HepG2 (cell line): Measurements from ENCODE around the gene NUCB1. TPM values are rescaled to one million over a fixed set of nuclear protein-coding genes. Genes with fewer than 3 reads are reported as not detected.

Experiments
- ATF7-NPFF ChIP-seq: sonication (generic); formaldehyde crosslinking; IDR thresholded peaks from 2 replicates; pipeline ENCODE4 v1.8.1; 2023; ENCODE audit warnings: mild to moderate bottlenecking, low read depth, missing genetic modification reagents, moderate library complexity
- BRCA1 ChIP-seq: sonication (generic); formaldehyde crosslinking; IDR thresholded peaks from 2 replicates; pipeline ENCODE4 v1.4.0; 2020; ENCODE audit warnings: missing genetic modification reagents
- ESRRA ChIP-seq: sonication (generic); formaldehyde crosslinking; IDR thresholded peaks from 2 replicates; pipeline ENCODE4 v1.5.1; 2020; ENCODE audit warnings: mild to moderate bottlenecking, low read depth, missing genetic modification reagents
- HCFC1 ChIP-seq: fragments of 150-350 bp; IDR thresholded peaks from 2 replicates; pipeline ENCODE4 v1.6.1; 2014; ENCODE audit warnings: low read depth, low read length
- HDAC1 ChIP-seq: sonication (generic); formaldehyde crosslinking; IDR thresholded peaks from 2 replicates; pipeline ENCODE4 v1.5.1; 2020; ENCODE audit warnings: mild to moderate bottlenecking, missing genetic modification reagents
- KDM3A ChIP-seq: IDR thresholded peaks from 2 replicates; pipeline ENCODE4 v1.6.1; 2018; ENCODE audit warnings: low read depth, missing compliant biosample characterization
- MIER2 ChIP-seq: IDR thresholded peaks from 2 replicates; pipeline ENCODE4 v1.6.1; 2016; ENCODE audit warnings: missing biosample characterization, missing genetic modification reagents
- MLXIP ChIP-seq: sonication (generic); formaldehyde crosslinking; IDR thresholded peaks from 2 replicates; pipeline ENCODE4 v1.9.0; 2021; ENCODE audit warnings: missing genetic modification reagents, borderline replicate concordance
- MTF1 ChIP-seq: sonication (generic); formaldehyde crosslinking; IDR thresholded peaks from 2 replicates; pipeline ENCODE4 v1.5.0; 2020; ENCODE audit warnings: missing genetic modification reagents
- NFE2 ChIP-seq: sonication (generic); formaldehyde crosslinking; IDR thresholded peaks from 2 replicates; pipeline ENCODE4 v1.4.0; 2020; ENCODE audit warnings: missing genetic modification reagents
- NFIB ChIP-seq: sonication (generic); formaldehyde crosslinking; IDR thresholded peaks from 2 replicates; pipeline ENCODE4 v1.9.0; 2021; ENCODE audit warnings: missing genetic modification reagents, mild to moderate bottlenecking, borderline replicate concordance
- PAXIP1 ChIP-seq: sonication (generic); formaldehyde crosslinking; conservative IDR thresholded peaks from 2 replicates; pipeline ENCODE4 v1.4.0; 2020; ENCODE audit warnings: mild to moderate bottlenecking, missing genetic modification reagents, moderate library complexity
- PLRG1 ChIP-seq: fragments of 450-650 bp; conservative IDR thresholded peaks from 2 replicates; pipeline ENCODE4 v1.6.1; 2016
- RBFOX2 ChIP-seq: fragments of 200-400 bp; formaldehyde crosslinking; IDR thresholded peaks from 2 replicates; pipeline ENCODE4 v1.6.1; 2017; ENCODE audit warnings: low read depth, mild to moderate bottlenecking, low read length
- SMAD9 ChIP-seq: sonication (generic); formaldehyde crosslinking; IDR thresholded peaks from 2 replicates; pipeline ENCODE4 v1.5.1; 2020; ENCODE audit warnings: mild to moderate bottlenecking, missing genetic modification reagents
- SNAPC2 ChIP-seq: sonication (generic); formaldehyde crosslinking; IDR thresholded peaks from 2 replicates; pipeline ENCODE4 v1.8.1; 2022; ENCODE audit warnings: mild to moderate bottlenecking, missing genetic modification reagents
- ZFP37 ChIP-seq: sonication (generic); formaldehyde crosslinking; IDR thresholded peaks from 2 replicates; pipeline ENCODE4 v1.4.0; 2020; ENCODE audit warnings: missing genetic modification reagents, borderline replicate concordance
- ZNF12 ChIP-seq: sonication (generic); formaldehyde crosslinking; IDR thresholded peaks from 2 replicates; pipeline ENCODE4 v1.5.0; 2020; ENCODE audit warnings: missing genetic modification reagents
- ZNF124 ChIP-seq: sonication (generic); formaldehyde crosslinking; IDR thresholded peaks from 2 replicates; pipeline ENCODE4 v1.4.0; 2020; ENCODE audit warnings: missing genetic modification reagents
- ZNF644 ChIP-seq: IDR thresholded peaks from 2 replicates; pipeline ENCODE4 v1.6.1; 2016; ENCODE audit warnings: low read depth
- ZNF749 ChIP-seq: sonication (generic); formaldehyde crosslinking; IDR thresholded peaks from 2 replicates; pipeline ENCODE4 v1.8.0; 2022; ENCODE audit warnings: mild to moderate bottlenecking, missing genetic modification reagents, moderate library complexity, borderline replicate concordance
- ZNF782 ChIP-seq: sonication (generic); formaldehyde crosslinking; IDR thresholded peaks from 2 replicates; pipeline ENCODE4 v1.4.0; 2020; ENCODE audit warnings: missing genetic modification reagents, mild to moderate bottlenecking, borderline replicate concordance
- ZSCAN30 ChIP-seq: sonication (generic); formaldehyde crosslinking; IDR thresholded peaks from 2 replicates; pipeline ENCODE4 v1.5.0; 2020; ENCODE audit warnings: mild to moderate bottlenecking, missing genetic modification reagents
- polyA plus RNA-seq, 8 experiments: library from polyadenylated mRNA; depleted of rRNA in 3 of 8; stranded (reverse) in 7 of 8; unstranded in 1 of 8; fragments of >200 nt; fragmentation: Illumina TruSeq in 4 of 8; extraction: Trizol in 4 of 8; gene quantifications; 2 replicates each; pipeline versions ENCODE4 v1.2.1 to v1.2.3, GENCODE V29; 2011 to 2016; ENCODE audit warnings: low read depth in 4 of 8, missing spikeins in 1 of 8, mixed read lengths in 1 of 8; ENCODE audit not compliant: insufficient read depth in 1 of 8
- total RNA-seq, 5 experiments: library from RNA; depleted of rRNA; stranded (reverse); fragments of >200 nt; fragmentation: Illumina TruSeq; extraction: Trizol; gene quantifications; 2 replicates each; pipeline ENCODE4 v1.2.3, GENCODE V29; 2016; ENCODE audit warnings: low read depth in 1 of 5
- TF ChIP-seq, protein P1 (sequence below), 2 experiments: fragments of 450-650 bp in 1 of 2; sonication (generic) in 1 of 2; formaldehyde crosslinking; IDR thresholded peaks; 2 replicates each; pipeline versions ENCODE4 v1.5.0 to v1.8.0; 2020 to 2022; ENCODE audit warnings: mild to moderate bottlenecking in 1 of 2, missing genetic modification reagents in 1 of 2

The NUCB1 gene
- total and polyA plus RNA-seq, 2 of the 13 experiments (the other 11 are each of a cell fraction or from before 2014, with no cell fraction given), result 82.3 to 106 TPM

DNA sequence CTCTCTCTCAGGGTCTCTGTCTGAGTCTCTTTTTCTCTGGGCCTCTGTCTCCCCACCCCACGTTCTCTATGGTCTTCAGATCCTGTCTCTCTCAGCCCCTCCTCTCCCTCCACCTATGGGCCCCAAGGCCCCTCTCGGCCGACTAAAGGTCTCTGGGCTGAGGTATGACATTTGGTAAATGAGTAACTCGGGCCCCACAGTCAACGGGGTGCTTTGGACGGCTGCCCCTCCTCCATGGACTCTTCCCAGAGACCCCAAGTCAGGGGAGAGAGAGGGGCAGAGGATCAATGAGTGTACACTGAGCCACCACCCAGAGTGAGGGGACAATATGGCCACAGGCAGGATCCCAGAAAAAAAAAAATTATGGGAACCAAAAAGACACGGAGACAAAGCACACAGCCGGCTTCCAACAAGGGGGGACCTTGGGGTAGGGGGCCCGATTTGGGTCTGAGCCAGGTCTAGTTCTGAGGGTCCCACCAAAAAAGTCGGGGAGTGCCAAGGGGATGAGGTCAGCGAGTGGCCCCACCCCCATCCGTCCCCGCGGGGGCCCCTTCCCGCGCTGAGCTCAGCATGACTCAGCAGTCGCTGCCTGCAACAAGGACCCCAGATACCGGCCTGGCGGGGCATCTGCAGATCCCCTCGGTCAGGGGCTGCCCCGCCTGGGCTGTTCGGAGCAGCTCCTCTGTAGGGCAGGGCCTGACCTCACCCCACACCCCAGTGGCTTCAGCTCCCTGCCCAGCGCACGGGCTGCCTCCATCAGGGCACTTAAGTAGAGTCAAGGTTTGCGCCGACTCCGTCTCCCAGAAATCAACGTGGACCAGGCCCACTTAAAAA is 63.5 kb downstream of the NUCB1 start (continued):
- TF ChIP-seq SMAD9 (CRISPR knock-in tag) (no peak), ZSCAN30 (CRISPR knock-in tag) (0 out of 2 replicates have a peak, but pooled peaks have one; percentile 32), ZFP37 (CRISPR knock-in tag) (0 out of 2 replicates have a peak, but pooled peaks have one; percentile 25), ATF7-NPFF (peak; percentile 12; the same call in 1 of the 2 replicates), NFIB (CRISPR knock-in tag) (no peak), NFE2 (CRISPR knock-in tag) (peak; percentile 95), ZNF749 (CRISPR knock-in tag) (peak; percentile 46; the same call in 1 of the 2 replicates), HCFC1 (no peak), BRCA1 (CRISPR knock-in tag) (no peak), ZNF124 (peak; percentile 82), ZNF782 (CRISPR knock-in tag) (peak; percentile 73; the same call in 1 of the 2 replicates), ZNF644 (peak; percentile 47), ZNF12 (CRISPR knock-in tag) (no peak), MLXIP (CRISPR knock-in tag) (no peak), PAXIP1 (peak; percentile 99), ESRRA (CRISPR knock-in tag) (no peak; the same call in none of the 2 replicates), KDM3A (CRISPR knock-in tag) (peak; percentile 78; the same call in 1 of the 2 replicates), HDAC1 (CRISPR knock-in tag) (peak; percentile 63), PLRG1 (no peak), MIER2 (CRISPR knock-in tag) (0 out of 2 replicates have a peak, but pooled peaks have one; percentile 14), RBFOX2 (peak; percentile 95), SNAPC2 (CRISPR knock-in tag) (peak; percentile 83; the same call in 1 of the 2 replicates), MTF1 (CRISPR knock-in tag) (no peak)
- TF ChIP-seq, protein P1, sequence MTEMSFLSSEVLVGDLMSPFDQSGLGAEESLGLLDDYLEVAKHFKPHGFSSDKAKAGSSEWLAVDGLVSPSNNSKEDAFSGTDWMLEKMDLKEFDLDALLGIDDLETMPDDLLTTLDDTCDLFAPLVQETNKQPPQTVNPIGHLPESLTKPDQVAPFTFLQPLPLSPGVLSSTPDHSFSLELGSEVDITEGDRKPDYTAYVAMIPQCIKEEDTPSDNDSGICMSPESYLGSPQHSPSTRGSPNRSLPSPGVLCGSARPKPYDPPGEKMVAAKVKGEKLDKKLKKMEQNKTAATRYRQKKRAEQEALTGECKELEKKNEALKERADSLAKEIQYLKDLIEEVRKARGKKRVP (CRISPR knock-in tag; IDR thresholded peaks at IDR 0.05), result no peak
